Osteocyte (in vitro differentiated cells): Measurements from ENCODE around the gene IL25. TPM values are rescaled to one million over a fixed set of nuclear protein-coding genes. Genes with fewer than 3 reads are reported as not detected.
A peak's percentile ranks its signal among the peaks of the same experiment; 100 is the strongest.

Experiments
- DNase-seq: peaks from one replicate; pipeline ENCODE4 v3.0.0; 2021; ENCODE audit warnings: mixed read lengths; ENCODE audit not compliant: unreplicated experiment; ENCODE audit errors: extremely low spot score
- H3K27ac Mint-ChIP-seq: one replicate; pipeline ENCODE4 v1.8.0; 2021; ENCODE audit warnings: mild to moderate bottlenecking, mixed read lengths; ENCODE audit not compliant: unreplicated experiment
- H3K27me3 Mint-ChIP-seq: one replicate; pipeline ENCODE4 v1.8.0; 2021; ENCODE audit warnings: mixed read lengths; ENCODE audit not compliant: unreplicated experiment
- H3K36me3 Mint-ChIP-seq: one replicate; pipeline ENCODE4 v1.8.0; 2021; ENCODE audit warnings: mixed read lengths; ENCODE audit not compliant: unreplicated experiment
- H3K4me1 Mint-ChIP-seq: one replicate; pipeline ENCODE4 v1.8.0; 2021; ENCODE audit warnings: mixed read lengths; ENCODE audit not compliant: unreplicated experiment
- H3K4me3 Mint-ChIP-seq: one replicate; pipeline ENCODE4 v1.8.0; 2021; ENCODE audit warnings: mild to moderate bottlenecking, moderate library complexity, mixed read lengths; ENCODE audit not compliant: unreplicated experiment
- H3K9me3 Mint-ChIP-seq: one replicate; pipeline ENCODE4 v1.8.0; 2021; ENCODE audit warnings: mixed read lengths; ENCODE audit not compliant: unreplicated experiment
- total RNA-seq: library from RNA; stranded (reverse); gene quantifications from 2 replicates; pipeline ENCODE4 v1.2.1, GENCODE V29; 2021
- TF ChIP-seq, protein P1 (sequence below): fragments of 200-600 bp; sonication (generic); IDR thresholded peaks from 2 replicates; pipeline ENCODE4 v1.5.0; 2021; ENCODE audit warnings: antibody characterized with exemption, mild to moderate bottlenecking, moderate library complexity

The IL25 gene
- total RNA-seq, 1 donor from 2014 or later: not detected

DNA sequence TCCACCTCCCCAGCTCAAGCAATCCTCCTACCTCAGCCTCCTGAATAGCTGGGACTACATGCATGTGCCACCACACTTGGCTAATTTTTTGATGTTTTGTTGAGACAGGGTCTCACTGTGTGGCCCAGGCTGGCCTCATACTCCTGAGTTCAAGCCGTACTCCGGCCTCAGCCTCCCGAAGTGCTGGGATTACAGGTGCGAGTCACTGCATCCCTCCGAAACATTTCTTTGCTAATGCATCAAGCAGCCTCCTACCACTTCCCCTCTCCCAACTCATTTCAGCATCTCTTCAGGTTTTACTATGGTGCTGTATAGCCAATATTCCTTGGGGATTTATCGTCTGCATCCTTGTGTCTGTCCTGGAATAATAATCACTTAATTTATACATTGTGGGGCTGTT is 17.6 kb upstream of the IL25 start:
- peaks cover 8% of the 10 kb centered on the region for H3K4me1 Mint-ChIP-seq
- no peaks in the 10 kb centered on the region for H3K9me3 Mint-ChIP-seq
- no peaks in the 10 kb centered on the region for H3K27me3 Mint-ChIP-seq
- peak; percentile 11 for DNase-seq
- H3K36me3 Mint-ChIP-seq: peaks cover 7% of the 10 kb centered on the region
- TF ChIP-seq, protein P1, sequence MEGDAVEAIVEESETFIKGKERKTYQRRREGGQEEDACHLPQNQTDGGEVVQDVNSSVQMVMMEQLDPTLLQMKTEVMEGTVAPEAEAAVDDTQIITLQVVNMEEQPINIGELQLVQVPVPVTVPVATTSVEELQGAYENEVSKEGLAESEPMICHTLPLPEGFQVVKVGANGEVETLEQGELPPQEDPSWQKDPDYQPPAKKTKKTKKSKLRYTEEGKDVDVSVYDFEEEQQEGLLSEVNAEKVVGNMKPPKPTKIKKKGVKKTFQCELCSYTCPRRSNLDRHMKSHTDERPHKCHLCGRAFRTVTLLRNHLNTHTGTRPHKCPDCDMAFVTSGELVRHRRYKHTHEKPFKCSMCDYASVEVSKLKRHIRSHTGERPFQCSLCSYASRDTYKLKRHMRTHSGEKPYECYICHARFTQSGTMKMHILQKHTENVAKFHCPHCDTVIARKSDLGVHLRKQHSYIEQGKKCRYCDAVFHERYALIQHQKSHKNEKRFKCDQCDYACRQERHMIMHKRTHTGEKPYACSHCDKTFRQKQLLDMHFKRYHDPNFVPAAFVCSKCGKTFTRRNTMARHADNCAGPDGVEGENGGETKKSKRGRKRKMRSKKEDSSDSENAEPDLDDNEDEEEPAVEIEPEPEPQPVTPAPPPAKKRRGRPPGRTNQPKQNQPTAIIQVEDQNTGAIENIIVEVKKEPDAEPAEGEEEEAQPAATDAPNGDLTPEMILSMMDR: no peak
- no peak overlapping the region for H3K27ac Mint-ChIP-seq
- no peak overlapping the region for H3K4me3 Mint-ChIP-seq

DNA sequence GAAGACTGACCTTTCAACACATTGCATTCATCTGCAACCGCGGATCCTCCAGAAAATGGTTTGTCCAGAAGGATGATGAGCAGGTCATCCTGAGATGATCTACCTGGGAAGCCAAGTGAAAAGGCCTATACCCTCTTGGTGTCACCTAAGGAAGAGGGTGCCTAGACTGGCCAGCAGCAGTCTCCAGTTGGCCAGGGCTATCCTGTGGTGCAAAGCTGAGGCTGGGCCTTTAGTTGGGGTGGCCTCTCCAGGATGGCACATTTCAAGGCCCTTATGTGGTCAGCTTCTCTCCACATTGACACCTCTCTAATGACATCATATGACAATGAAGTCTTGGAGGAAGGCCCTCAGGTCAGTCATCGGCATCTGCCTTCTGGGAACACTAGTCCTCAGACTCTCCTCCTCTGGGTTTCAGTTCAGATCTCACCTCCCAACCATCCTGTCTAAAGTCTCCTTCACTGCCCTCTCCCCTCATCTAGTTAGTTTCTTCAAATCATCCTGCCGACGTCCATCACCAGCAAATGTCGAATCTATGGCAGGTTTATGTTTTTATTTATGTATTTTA is 16.7 kb upstream of the IL25 start:
- TF ChIP-seq, protein P1: no peak
- no peaks in the 10 kb centered on the region for H3K27me3 Mint-ChIP-seq
- peaks cover 14% of the 10 kb centered on the region for H3K36me3 Mint-ChIP-seq
- peak; percentile 40 for DNase-seq
- H3K27ac Mint-ChIP-seq: no peak overlapping the region
- no peaks in the 10 kb centered on the region for H3K9me3 Mint-ChIP-seq
- peaks cover 10% of the 10 kb centered on the region for H3K4me1 Mint-ChIP-seq
- H3K4me3 Mint-ChIP-seq: no peak overlapping the region

DNA sequence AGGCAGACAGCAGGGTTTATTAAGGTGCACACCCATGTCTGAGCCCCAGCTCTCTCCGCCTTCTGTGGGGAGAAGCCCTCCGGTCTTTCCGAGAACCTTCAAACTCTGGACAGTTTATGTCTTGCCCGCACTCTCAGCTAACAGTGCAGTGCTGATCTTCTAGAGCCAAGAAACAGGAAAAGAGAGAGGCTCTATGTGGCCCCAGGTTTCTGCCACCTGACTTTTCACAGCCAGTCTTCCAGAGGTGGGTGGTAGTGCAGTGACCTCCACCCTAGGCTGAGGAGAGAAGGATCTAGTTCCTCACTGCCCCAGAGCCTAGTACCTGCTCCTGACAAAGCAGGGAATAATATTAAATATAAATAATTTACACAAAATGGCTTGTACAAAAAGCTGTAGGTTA is 15.9 kb upstream of the IL25 start:
- no peaks in the 10 kb centered on the region for H3K9me3 Mint-ChIP-seq
- peaks cover 18% of the 10 kb centered on the region for H3K36me3 Mint-ChIP-seq
- H3K4me1 Mint-ChIP-seq: peaks cover 13% of the 10 kb centered on the region
- H3K4me3 Mint-ChIP-seq: no peak overlapping the region
- H3K27ac Mint-ChIP-seq: no peak overlapping the region
- TF ChIP-seq, protein P1: no peak
- peak; percentile 32 for DNase-seq
- no peaks in the 10 kb centered on the region for H3K27me3 Mint-ChIP-seq

DNA sequence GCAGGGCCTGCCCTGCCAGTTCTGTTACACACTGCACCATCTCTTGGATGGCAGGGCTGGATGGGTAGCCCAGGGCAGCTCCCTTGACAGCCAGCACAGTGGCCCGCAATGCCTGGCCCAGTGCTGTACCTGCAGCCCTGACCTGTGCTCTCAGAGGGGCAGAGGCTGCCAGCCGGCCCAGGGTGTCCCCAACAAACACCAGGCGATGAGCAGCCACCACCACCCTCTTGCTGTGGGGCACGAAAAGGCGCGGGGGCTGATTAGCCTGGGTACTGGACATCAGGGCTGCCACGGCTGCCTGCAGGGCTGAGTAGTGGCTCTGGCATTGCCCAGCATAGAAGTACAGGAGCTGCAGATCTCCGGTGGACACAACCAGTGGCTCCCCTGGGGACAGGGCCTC is 15.3 kb upstream of the IL25 start:
- no peaks in the 10 kb centered on the region for H3K27me3 Mint-ChIP-seq
- no peak overlapping the region for H3K4me3 Mint-ChIP-seq
- no peaks in the 10 kb centered on the region for H3K9me3 Mint-ChIP-seq
- TF ChIP-seq, protein P1: no peak
- peaks cover 15% of the 10 kb centered on the region for H3K4me1 Mint-ChIP-seq
- DNase-seq: peak; percentile 66
- no peak overlapping the region for H3K27ac Mint-ChIP-seq
- H3K36me3 Mint-ChIP-seq: peaks cover 18% of the 10 kb centered on the region

DNA sequence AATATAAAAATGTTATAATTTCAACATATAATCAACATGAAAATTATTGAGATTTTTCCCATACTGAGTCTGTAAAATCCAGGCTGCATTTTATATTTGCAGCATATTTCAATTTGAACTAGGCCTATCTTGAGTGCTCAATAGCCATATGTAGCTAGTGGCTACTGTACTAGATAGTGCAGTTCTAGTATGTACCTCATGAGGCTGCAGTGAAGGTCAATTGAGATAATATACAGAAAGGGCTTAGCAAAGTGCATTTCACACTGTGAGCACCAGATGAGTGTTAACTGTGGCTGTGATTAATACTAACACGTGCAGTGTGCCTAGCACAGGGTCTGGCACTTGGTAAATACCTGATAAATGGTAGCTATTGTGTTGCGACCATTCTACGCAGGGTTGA is 14.6 kb upstream of the IL25 start:
- no peak overlapping the region for H3K27ac Mint-ChIP-seq
- H3K9me3 Mint-ChIP-seq: no peaks in the 10 kb centered on the region
- DNase-seq: peak; percentile 21
- peaks cover 18% of the 10 kb centered on the region for H3K36me3 Mint-ChIP-seq
- H3K4me1 Mint-ChIP-seq: peaks cover 12% of the 10 kb centered on the region
- TF ChIP-seq, protein P1: no peak
- no peaks in the 10 kb centered on the region for H3K27me3 Mint-ChIP-seq
- H3K4me3 Mint-ChIP-seq: no peak overlapping the region
